Activated CD8-positive, alpha-beta memory T cell treated with anti-CD3 and anti-CD28 coated beads, Interleukin-2, amount 50 U/mL, for 1 hour (primary cell): ENCODE data around the gene ZNF770.
A peak's percentile ranks its signal among the peaks of the same experiment; 100 is the strongest.
"Not testable (repeated sequence)": the region's sequence is repeated elsewhere in the genome, so short reads cannot be mapped to it uniquely, and the experiment has no call there.

Source experiments
- DNase-seq: peaks from one replicate; pipeline ENCODE4 v3.0.0-alpha.2; 2020; ENCODE audit errors: extremely low read depth

The ZNF770 gene

DNA sequence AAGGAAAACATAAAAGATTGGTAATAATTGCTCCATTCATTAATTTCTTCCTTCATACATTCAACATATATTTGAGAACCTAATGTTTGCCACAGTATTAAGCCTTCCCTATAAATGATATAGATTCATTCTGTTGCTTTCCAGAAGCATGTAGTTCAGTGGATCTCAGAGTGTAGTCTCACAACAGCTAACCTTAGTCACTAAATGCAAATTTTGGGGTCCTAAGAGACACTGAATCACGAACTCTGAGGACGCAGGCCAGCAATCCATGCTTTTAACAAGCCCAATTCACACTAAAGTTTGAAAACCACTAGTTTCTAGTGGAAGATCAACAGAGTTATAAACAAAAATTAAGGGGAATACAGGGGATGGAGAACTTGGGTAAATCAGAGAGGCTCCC is 11.3 kb downstream of the ZNF770 start:
- DNase-seq: no peak

- no peak for DNase-seq
These were observed 12.0 kb downstream of the ZNF770 start for GRCh38 chr15:34976073-34976472.

GRCh38 chr15:34973512-34973911 is 14.6 kb downstream of the ZNF770 start:
- no peak for DNase-seq

DNA sequence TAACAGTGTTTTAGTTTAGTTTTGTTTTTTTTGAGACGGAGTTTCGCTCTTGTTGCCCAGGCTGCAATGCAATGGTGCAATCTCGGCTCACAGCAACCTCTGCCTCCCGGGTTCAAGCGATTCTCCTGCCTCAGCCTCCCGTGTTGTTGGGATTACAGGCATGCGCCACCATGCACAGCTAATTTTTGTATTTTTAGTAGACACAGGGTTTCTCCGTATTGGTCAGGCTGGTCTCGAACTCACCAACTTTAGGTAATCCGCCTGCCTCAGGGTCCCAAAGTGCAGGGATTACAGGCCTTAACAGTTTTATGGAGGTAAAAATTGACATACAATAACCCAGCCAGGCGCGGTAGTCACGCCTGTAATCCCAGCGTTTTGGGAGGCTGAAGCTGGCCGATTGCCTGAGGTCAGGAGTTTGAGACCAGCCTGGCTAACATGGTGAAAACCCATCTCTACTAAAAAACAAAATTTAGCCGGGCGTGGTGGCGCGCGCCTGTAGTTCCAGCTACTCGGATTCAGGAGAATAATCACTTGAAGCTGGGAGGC is 17.9 kb downstream of the ZNF770 start:
- not testable (repeated sequence) for DNase-seq

DNA sequence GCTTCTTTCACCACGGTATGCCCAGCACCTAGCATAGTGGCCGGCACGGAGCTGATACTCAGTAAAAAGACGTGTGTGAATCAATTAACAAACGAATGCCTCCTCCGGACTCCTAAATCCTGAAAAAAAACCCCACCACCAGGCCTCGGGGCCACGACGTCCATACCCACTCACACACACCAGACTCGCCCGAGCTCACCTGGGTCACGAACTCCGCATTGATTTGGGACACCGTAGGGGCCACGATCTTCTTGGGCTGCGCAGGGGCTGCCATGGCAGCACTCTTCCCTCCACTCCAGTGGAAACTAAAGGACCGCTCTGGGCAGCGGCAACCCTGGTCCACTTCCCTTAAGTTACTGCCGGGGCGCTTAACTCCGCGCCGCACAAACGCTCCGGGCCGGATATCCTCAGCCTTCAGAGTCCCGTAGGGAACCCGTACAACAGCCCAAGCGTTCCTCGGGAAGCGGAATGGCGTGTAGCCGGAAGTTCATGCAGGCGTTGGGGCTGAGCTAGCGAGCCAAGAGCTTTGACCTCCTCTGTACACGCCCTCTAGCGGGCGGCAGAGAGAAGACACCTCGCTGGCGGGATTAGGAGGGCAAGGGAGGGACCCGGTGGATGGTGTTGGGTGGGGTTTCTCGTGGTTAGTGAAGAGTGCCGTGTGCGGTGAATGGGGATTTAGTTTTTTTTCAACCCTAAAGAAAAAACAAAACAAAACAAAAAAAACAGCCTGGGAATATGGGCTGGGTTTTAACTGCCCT is 18.6 kb downstream of the ZNF770 start, which contains the start of gene AQR:
Gene AQR, minus strand, starts transcription at position 403 of the 758 bp plus-strand sequence. Its CDS starts 129 bp downstream, at position 274.
- peak; percentile 77 for DNase-seq

DNA sequence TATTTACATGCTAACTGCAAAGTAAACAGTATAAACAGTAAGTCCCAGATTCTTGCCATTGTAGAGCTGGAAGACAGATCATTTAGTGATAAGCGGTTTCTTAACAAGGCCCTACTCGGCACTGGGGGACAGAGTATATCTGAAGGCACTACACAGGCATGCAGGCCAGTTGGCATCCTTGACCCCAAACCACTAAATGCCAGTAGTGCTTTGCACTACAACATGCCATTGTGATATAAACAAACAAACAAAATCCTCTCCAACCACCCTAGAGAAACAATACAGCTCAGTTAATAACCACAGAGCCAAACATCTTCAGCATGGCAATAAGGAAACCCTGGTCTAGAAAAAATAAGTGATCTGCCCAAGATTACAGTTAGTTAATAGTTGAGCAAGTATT is 23.8 kb downstream of the ZNF770 start:
- no peak for DNase-seq

- no peak for DNase-seq
These were observed 34.2 kb downstream of the ZNF770 start for GRCh38 chr15:34953851-34954250.

GRCh38 chr15:34952481-34952880 is 35.6 kb downstream of the ZNF770 start:
- no peak for DNase-seq

- DNase-seq: no peak
These were observed 36.1 kb downstream of the ZNF770 start for GRCh38 chr15:34951993-34952392.

DNA sequence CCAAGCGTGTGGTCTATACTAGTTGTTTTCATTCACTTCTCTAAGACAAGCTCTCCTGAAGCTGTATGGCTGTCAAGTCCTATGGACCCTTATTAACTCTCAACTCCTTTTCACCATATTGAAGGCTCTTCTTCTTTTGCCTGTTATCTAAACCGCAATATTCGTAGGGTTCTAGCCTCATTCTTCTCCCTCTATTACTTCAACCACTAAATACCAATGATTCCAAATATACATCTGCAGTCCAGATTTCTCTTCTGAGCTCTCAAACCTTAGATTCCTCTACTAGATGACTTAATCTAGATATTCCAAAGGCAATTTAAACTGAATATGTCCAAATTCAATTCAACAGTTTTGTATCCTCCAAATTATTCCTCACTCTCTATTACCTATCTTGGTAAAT is 43.2 kb downstream of the ZNF770 start:
- no peak for DNase-seq

DNA sequence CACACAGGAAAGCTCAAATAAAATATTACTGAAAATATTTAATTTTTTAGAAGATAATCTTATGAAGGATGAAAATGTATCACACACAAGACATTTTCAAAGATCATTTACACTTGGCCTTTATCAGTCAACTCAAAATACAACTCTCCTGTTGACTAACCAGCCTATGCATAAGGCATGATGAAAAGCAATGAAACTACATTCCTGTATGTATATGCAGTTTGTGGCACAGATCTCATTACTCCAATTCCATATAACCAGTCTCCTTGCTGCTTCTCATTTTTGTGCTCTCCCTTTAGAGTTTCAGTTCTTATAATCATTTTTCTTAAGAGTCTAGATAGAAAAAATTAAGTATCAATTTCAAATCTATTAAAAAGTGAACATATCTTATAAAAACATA is 44.4 kb downstream of the ZNF770 start:
- DNase-seq: no peak

DNA sequence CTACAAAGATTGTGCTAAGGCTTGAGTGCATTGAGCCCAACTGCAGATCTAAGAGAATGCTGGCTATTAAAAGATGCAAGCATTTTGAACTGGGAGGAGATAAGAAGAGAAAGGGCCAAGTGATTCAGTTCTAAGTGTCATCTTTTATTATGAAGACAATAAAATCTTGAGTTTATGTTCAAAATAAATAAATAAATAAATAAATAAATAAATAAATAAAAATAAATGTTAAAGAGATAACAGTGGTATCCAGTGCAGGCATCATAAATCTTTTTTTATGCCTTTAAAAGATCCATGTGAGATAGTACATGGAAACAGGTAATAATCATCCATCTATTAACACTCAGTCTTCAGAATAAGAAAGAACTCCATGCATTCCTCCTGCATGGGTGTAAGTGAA is 44.8 kb downstream of the ZNF770 start:
- DNase-seq: not testable (repeated sequence)

DNA sequence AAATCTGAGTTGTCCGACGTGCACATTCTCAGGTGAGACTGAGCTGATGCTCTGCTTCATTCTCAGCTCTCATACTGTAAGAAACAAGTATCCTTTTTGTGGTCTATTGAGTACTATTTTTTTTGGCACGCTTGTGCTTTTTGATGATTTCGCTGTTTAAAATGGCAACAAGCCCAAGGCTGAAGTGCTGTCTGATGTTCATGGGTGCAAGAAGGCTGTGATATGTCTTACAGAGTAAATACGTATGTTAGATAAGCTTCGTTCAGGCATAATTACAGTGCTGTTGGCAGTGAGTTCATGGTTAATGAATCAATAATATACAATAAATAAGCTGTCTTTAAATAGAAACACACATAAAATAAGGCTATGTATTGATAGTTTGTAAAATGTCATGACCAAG is 45.7 kb downstream of the ZNF770 start:
- no peak for DNase-seq

- no peak for DNase-seq
These were observed 46.3 kb downstream of the ZNF770 start for GRCh38 chr15:34941831-34942230.

GRCh38 chr15:34941185-34941698 is 46.8 kb downstream of the ZNF770 start:
- DNase-seq: no peak

- DNase-seq: no peak
These were observed 54.6 kb downstream of the ZNF770 start for GRCh38 chr15:34933432-34933975.

- not testable (repeated sequence) for DNase-seq
These were observed 59.7 kb downstream of the ZNF770 start for GRCh38 chr15:34928349-34928748.
